Ovary (tissue), 3 donors: ENCODE results near the gene ADK.

ENCODE experiments used
- EP300 ChIP-seq: sonication (generic); formaldehyde crosslinking; IDR thresholded peaks from one replicate; pipeline ENCODE4 v1.6.1; 2017; ENCODE audit warnings: antibody characterized with exemption
- POLR2A ChIP-seq: fragments of 450-650 bp; IDR thresholded peaks from one replicate; pipeline ENCODE4 v1.6.1; 2017; ENCODE audit warnings: antibody characterized with exemption, mild to moderate bottlenecking, moderate library complexity
- TF ChIP-seq, protein P1 (sequence below), 3 donors: fragments of 450-650 bp in 2 of 3; fragments of 200-600 bp in 1 of 3; IDR thresholded peaks; one replicate each; pipeline versions ENCODE4 v1.5.1 to v1.8.0; 2016 to 2022; ENCODE audit warnings: antibody characterized with exemption in 3 of 3, mild to moderate bottlenecking in 1 of 3
- donor health status: DM: no; HTN: no; CAD: no.

DNA sequence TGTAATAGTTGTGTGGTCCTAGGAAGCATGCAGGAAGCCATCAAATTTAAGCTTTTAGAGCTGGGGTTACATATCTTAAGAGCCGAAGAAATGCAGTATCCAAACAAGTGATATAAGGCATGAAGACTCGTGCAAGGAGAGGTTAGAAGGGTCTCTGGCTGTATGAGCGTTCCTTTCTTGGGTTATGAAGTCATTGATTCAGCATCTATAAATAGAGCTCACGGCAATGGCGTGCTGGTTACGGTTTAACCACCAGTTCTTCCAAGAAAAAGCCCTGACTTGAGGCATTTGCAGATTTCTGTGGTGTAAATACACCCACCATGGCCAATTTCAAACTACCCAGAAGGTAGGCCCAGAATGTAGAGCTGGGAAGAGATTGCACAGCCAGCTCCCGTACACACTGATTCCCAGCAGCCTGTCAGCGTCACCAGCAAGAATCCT, 603.4 kb downstream of the ADK start:
- TF ChIP-seq POLR2A, result no peak
- no peak for TF ChIP-seq EP300
- TF ChIP-seq, protein P1, sequence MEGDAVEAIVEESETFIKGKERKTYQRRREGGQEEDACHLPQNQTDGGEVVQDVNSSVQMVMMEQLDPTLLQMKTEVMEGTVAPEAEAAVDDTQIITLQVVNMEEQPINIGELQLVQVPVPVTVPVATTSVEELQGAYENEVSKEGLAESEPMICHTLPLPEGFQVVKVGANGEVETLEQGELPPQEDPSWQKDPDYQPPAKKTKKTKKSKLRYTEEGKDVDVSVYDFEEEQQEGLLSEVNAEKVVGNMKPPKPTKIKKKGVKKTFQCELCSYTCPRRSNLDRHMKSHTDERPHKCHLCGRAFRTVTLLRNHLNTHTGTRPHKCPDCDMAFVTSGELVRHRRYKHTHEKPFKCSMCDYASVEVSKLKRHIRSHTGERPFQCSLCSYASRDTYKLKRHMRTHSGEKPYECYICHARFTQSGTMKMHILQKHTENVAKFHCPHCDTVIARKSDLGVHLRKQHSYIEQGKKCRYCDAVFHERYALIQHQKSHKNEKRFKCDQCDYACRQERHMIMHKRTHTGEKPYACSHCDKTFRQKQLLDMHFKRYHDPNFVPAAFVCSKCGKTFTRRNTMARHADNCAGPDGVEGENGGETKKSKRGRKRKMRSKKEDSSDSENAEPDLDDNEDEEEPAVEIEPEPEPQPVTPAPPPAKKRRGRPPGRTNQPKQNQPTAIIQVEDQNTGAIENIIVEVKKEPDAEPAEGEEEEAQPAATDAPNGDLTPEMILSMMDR (IDR thresholded peaks at IDR 0.05), result no peak
